Endothelial cell of umbilical vein (primary cell): ENCODE results near the gene DAB2IP.

Source experiments
- POLR2A ChIP-seq: IDR thresholded peaks from 2 replicates; pipeline ENCODE4 v1.6.1; 2012; ENCODE audit warnings: low read depth, mild to moderate bottlenecking, control low read depth, low read length
- POLR2AphosphoS5 ChIP-seq: IDR thresholded peaks from 2 replicates; pipeline ENCODE4 v1.6.1; 2012; ENCODE audit warnings: low read depth, mild to moderate bottlenecking, control low read depth, low read length, moderate library complexity; ENCODE audit not compliant: insufficient read depth
- TF ChIP-seq, protein P1 (sequence below): IDR thresholded peaks from 2 replicates; pipeline ENCODE4 v1.6.1; 2011; ENCODE audit not compliant: insufficient read depth, insufficient read length
- TF ChIP-seq, protein P2 (sequence below), 2 donors: IDR thresholded peaks; 1 replicate in 1 of 2; 2 replicates in 1 of 2; pipeline ENCODE4 v1.5.1; 2011; ENCODE audit warnings: low read length in 2 of 2, mild to moderate bottlenecking in 2 of 2, moderate library complexity in 2 of 2, control low read depth in 1 of 2, inconsistent platforms in 1 of 2, low read depth in 1 of 2; ENCODE audit not compliant: insufficient read depth in 1 of 2; ENCODE audit errors: extremely low read depth in 1 of 2

DNA sequence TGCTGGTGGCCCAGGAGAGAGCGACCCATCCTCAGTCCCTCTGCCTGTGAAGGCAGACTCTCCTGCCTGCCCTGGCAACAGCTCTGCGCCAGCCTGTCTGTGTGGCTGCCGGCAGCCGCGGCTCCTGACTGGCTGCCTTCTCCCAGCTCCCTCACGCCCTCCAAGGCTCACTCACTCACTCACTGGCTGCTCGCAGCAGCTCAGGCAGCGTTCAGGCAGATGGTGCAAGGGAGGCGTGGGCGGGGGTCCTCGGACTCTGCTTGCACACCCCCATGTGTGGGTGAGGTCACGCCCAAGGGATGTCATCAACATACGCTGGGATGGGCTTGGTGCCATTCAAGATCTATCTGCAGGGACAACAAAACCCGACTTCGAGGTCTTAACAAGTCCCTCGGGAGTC lies 66.7 kb downstream of the DAB2IP start:
- TF ChIP-seq, protein P1, sequence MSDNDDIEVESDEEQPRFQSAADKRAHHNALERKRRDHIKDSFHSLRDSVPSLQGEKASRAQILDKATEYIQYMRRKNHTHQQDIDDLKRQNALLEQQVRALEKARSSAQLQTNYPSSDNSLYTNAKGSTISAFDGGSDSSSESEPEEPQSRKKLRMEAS: no peak
- TF ChIP-seq POLR2AphosphoS5 (no peak), POLR2A (no peak)
- TF ChIP-seq, protein P2, sequence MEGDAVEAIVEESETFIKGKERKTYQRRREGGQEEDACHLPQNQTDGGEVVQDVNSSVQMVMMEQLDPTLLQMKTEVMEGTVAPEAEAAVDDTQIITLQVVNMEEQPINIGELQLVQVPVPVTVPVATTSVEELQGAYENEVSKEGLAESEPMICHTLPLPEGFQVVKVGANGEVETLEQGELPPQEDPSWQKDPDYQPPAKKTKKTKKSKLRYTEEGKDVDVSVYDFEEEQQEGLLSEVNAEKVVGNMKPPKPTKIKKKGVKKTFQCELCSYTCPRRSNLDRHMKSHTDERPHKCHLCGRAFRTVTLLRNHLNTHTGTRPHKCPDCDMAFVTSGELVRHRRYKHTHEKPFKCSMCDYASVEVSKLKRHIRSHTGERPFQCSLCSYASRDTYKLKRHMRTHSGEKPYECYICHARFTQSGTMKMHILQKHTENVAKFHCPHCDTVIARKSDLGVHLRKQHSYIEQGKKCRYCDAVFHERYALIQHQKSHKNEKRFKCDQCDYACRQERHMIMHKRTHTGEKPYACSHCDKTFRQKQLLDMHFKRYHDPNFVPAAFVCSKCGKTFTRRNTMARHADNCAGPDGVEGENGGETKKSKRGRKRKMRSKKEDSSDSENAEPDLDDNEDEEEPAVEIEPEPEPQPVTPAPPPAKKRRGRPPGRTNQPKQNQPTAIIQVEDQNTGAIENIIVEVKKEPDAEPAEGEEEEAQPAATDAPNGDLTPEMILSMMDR (IDR thresholded peaks at IDR 0.05; ENCODE audit: extremely low read depth in 1 of 2, insufficient read depth in 1 of 2, low read depth in 1 of 2, low read length in 2 of 2): no peak
